Suprapubic skin (tissue), 4 donors: ENCODE results near the gene BAHCC1. TPM values are rescaled to one million over a fixed set of nuclear protein-coding genes. Genes with fewer than 3 reads are reported as not detected.

Experiments
- DNase-seq, 2 donors: peaks; one replicate each; pipeline ENCODE4 v3.0.0-alpha.2; 2019; ENCODE audit warnings: low spot score in 2 of 2
- H3K27ac ChIP-seq: fragments of 200-600 bp; sonication (generic); one replicate; pipeline ENCODE4 v1.5.1; 2019
- H3K27me3 ChIP-seq: fragments of 200-600 bp; sonication (generic); one replicate; pipeline ENCODE4 v1.5.1; 2019
- H3K36me3 ChIP-seq: fragments of 200-600 bp; sonication (generic); one replicate; pipeline ENCODE4 v1.5.1; 2019
- H3K4me1 ChIP-seq: fragments of 200-600 bp; sonication (generic); one replicate; pipeline ENCODE4 v1.5.1; 2019
- H3K4me3 ChIP-seq: fragments of 200-600 bp; sonication (generic); one replicate; pipeline ENCODE4 v1.5.1; 2019; ENCODE audit warnings: mild to moderate bottlenecking
- H3K9me3 ChIP-seq: fragments of 200-600 bp; sonication (generic); one replicate; pipeline ENCODE4 v1.5.1; 2019
- EP300 ChIP-seq: sonication (generic); formaldehyde crosslinking; IDR thresholded peaks from one replicate; pipeline ENCODE4 v1.6.1; 2017; ENCODE audit warnings: antibody characterized with exemption
- POLR2A ChIP-seq, 2 donors: fragments of 450-650 bp; IDR thresholded peaks; one replicate each; pipeline ENCODE4 v1.6.1; 2017; ENCODE audit warnings: antibody characterized with exemption in 2 of 2, mild to moderate bottlenecking in 2 of 2, moderate library complexity in 2 of 2
- POLR2AphosphoS5 ChIP-seq, 3 donors: sonication (generic); formaldehyde crosslinking; IDR thresholded peaks; one replicate each; pipeline ENCODE4 v1.6.1; 2017; ENCODE audit warnings: antibody characterized with exemption in 3 of 3
- WGBS: methylation state at CpG from one replicate; pipeline ENCODE4 v1.1.5; 2018; 5-methylcytosine and 5-hydroxymethylcytosine counted together
- total RNA-seq, 4 donors: library from RNA; depleted of rRNA; stranded (reverse); fragments of >200 nt; gene quantifications; one replicate each; pipeline ENCODE4 v1.1.0, GENCODE V29; 2016
- TF ChIP-seq, protein P1 (sequence below), 2 donors: fragments of 200-600 bp in 1 of 2; fragments of 450-650 bp in 1 of 2; sonication (generic) in 1 of 2; IDR thresholded peaks; one replicate each; pipeline ENCODE4 v1.5.1; 2016 to 2019; ENCODE audit warnings: antibody characterized with exemption in 2 of 2, mild to moderate bottlenecking in 1 of 2, moderate library complexity in 1 of 2

BAHCC1 gene
- total RNA-seq, 4 donors from 2014 or later = 4.5 to 19.3 (median 12.2) TPM

DNA sequence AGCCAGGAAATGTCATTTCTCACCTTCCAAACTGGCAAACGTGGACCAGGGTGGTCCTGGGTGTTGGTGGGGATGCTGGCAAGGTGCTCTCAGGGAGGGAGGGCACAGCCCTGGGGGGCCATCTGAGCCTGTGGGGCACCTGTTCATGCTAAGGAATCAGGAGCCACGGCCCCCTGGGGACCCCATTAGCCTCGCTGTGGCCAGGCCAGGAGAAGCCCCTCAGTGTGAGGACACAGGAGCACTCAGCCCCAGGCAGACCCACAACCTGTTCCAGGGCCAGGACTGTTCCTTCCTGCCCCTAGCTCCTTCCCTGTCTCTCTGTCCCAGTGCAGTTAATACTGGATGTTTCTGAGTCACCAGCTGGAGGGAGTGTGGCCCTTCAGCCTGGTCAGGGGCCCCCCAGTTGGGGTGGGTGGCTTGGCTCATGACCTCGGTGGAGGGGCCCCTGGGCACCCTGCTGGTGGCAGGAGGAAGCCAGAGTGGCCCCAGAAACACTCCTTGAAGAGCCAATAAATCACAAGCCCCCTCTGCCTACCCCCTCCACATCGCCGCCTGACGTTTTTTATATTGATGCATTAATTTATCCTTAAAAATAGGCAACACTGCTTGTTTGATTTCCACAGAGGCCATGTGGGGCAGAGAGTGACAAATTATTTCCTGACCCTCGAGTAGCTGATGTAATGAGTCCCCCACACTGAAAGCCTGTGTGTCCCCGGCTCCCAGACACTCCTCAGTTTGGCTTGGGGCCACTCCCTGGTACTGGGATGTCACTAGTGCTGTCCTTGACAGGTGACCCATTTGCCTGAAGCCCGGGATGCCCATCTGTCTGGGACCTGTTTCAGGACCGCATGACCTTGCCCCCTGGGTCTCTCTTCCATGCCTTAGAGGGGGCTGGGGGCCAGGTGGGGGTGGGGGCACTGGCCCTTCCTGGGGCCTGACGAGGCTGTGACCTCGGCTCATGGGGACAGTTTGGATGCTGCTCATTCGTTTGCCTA, 95.0 kb downstream of the BAHCC1 start:
- H3K4me3 ChIP-seq = no peak overlapping the region
- TF ChIP-seq POLR2A (IDR thresholded peaks at IDR 0.05) (no peak), POLR2AphosphoS5 (IDR thresholded peaks at IDR 0.05) (no peak), EP300 (no peak)
- TF ChIP-seq, protein P1, sequence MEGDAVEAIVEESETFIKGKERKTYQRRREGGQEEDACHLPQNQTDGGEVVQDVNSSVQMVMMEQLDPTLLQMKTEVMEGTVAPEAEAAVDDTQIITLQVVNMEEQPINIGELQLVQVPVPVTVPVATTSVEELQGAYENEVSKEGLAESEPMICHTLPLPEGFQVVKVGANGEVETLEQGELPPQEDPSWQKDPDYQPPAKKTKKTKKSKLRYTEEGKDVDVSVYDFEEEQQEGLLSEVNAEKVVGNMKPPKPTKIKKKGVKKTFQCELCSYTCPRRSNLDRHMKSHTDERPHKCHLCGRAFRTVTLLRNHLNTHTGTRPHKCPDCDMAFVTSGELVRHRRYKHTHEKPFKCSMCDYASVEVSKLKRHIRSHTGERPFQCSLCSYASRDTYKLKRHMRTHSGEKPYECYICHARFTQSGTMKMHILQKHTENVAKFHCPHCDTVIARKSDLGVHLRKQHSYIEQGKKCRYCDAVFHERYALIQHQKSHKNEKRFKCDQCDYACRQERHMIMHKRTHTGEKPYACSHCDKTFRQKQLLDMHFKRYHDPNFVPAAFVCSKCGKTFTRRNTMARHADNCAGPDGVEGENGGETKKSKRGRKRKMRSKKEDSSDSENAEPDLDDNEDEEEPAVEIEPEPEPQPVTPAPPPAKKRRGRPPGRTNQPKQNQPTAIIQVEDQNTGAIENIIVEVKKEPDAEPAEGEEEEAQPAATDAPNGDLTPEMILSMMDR (IDR thresholded peaks at IDR 0.05) = no peak
- no peaks in the 10 kb centered on the region for H3K9me3 ChIP-seq
- H3K27ac ChIP-seq = no peak overlapping the region
- peaks cover 20% of the 10 kb centered on the region for H3K27me3 ChIP-seq
- 72% methylated on average over 11 of the region's 14 CpGs for WGBS
- no peaks in the 10 kb centered on the region for H3K36me3 ChIP-seq
- DNase-seq = no peak
- H3K4me1 ChIP-seq = peaks cover 19% of the 10 kb centered on the region

DNA sequence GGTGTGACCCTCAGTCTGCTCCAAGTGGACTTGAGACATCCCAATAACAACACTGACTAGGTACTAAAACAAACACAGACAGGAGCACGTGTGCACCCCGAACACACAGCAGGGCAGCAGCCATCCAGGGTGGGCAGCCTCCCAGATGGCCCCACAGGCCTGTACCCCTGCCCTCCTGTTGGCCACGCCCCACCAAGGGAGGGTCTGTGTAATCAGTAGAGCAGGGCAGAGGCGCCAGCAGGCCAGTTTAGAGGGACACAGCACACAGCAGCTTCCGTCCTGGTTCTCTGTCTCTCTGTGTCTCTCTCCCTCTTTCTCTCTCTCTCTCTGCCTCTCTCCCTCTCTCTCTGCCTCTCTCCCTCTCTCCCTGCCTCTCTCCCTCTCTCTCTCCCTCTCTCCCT, 95.9 kb downstream of the BAHCC1 start:
- peaks cover 19% of the 10 kb centered on the region for H3K4me1 ChIP-seq
- H3K4me3 ChIP-seq = no peak overlapping the region
- TF ChIP-seq POLR2AphosphoS5 (IDR thresholded peaks at IDR 0.05) = no peak
- TF ChIP-seq POLR2A (IDR thresholded peaks at IDR 0.05) = no peak
- no peak for TF ChIP-seq EP300
- TF ChIP-seq, protein P1 (IDR thresholded peaks at IDR 0.05) = no peak
- no peak for DNase-seq
- WGBS = 40% methylated on average over 5 of the region's 5 CpGs
- no peaks in the 10 kb centered on the region for H3K36me3 ChIP-seq
- no peaks in the 10 kb centered on the region for H3K9me3 ChIP-seq
- H3K27me3 ChIP-seq = peaks cover 20% of the 10 kb centered on the region
- H3K27ac ChIP-seq = no peak overlapping the region

DNA sequence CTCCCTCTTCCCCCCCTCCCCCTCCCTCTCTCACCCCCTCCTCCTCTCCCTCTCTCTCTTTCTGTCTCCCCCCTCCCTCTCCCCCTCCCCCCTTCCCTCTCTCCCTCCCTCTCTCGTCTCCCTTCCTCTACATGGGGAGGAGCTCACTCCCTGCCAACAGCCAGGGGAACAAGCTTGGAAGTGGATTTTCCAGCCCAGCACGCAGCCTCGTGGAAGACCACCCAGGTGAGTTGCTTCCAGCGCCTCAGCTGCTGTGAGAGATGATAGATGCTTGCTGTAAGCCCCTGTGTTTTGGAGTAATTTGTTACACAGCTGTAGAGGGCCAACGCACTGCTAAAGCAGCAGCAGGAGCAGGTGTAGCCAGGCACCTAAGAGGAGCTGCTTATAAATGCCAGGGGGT, 96.5 kb downstream of the BAHCC1 start:
- TF ChIP-seq POLR2A (IDR thresholded peaks at IDR 0.05) (no peak), POLR2AphosphoS5 (IDR thresholded peaks at IDR 0.05) (no peak), EP300 (no peak)
- TF ChIP-seq, protein P1 (IDR thresholded peaks at IDR 0.05) = no peak
- no peaks in the 10 kb centered on the region for H3K36me3 ChIP-seq
- peaks cover 20% of the 10 kb centered on the region for H3K27me3 ChIP-seq
- no peak overlapping the region for H3K27ac ChIP-seq
- 58% methylated on average over 1 of the region's 5 CpGs for WGBS
- peaks cover 19% of the 10 kb centered on the region for H3K4me1 ChIP-seq
- no peak for DNase-seq
- no peaks in the 10 kb centered on the region for H3K9me3 ChIP-seq
- H3K4me3 ChIP-seq = no peak overlapping the region

DNA sequence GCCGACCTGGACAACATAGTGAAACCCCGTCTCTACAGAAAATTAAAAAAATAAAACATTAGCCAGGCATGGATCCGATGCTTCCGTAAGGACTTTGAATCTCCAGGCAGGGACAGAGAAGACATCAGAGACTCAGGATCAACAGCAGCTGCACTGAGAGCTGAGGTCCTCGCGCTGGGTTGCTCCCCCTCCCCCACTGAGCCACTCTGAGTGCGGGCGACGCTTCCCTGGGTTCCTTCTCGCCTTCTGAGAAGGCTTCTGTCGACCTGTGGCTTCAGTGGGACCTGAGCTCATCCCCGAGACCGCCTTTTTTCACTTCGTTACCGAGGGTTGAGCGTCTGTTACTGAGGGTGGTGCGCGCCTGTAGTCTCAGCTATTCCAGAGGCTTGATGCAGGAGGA, 96.9 kb downstream of the BAHCC1 start:
- H3K9me3 ChIP-seq = no peaks in the 10 kb centered on the region
- no peaks in the 10 kb centered on the region for H3K36me3 ChIP-seq
- H3K4me3 ChIP-seq = no peak overlapping the region
- peaks cover 20% of the 10 kb centered on the region for H3K27me3 ChIP-seq
- no peak overlapping the region for H3K27ac ChIP-seq
- DNase-seq = no peak
- H3K4me1 ChIP-seq = peaks cover 19% of the 10 kb centered on the region
- no peak for TF ChIP-seq POLR2A (IDR thresholded peaks at IDR 0.05)
- TF ChIP-seq EP300 = no peak
- TF ChIP-seq, protein P1 (IDR thresholded peaks at IDR 0.05) = no peak
- no peak for TF ChIP-seq POLR2AphosphoS5 (IDR thresholded peaks at IDR 0.05)
- 71% methylated on average over 18 of the region's 18 CpGs for WGBS

DNA sequence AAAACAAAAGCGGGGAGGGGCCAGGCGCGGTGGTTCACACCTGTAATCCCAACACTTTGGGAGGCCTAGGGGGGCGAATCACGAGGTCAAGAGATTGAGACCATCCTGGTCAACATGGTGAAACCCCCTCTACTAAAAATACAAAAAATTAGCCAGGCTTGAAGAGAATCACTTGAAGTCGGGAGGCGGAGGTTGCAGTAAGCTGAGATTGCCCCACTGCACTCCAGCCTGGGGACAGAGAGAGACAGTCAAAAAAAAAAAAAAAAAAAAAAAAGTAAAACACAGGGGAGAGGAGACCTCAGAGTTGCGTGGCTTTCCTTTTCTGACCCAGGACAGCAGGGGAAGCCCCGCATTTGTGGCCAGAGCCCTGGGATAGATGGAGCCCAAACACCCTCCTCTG, 97.4 kb downstream of the BAHCC1 start:
- H3K27ac ChIP-seq = no peak overlapping the region
- H3K9me3 ChIP-seq = no peaks in the 10 kb centered on the region
- H3K4me1 ChIP-seq = peaks cover 13% of the 10 kb centered on the region
- WGBS = 88% methylated on average over 9 of the region's 9 CpGs
- no peaks in the 10 kb centered on the region for H3K36me3 ChIP-seq
- H3K4me3 ChIP-seq = no peak overlapping the region
- H3K27me3 ChIP-seq = peaks cover 16% of the 10 kb centered on the region
- TF ChIP-seq POLR2A (IDR thresholded peaks at IDR 0.05) (no peak), EP300 (no peak), POLR2AphosphoS5 (IDR thresholded peaks at IDR 0.05) (no peak)
- TF ChIP-seq, protein P1 (IDR thresholded peaks at IDR 0.05) = no peak
- DNase-seq = no peak
